A549 (cell line): Measurements from ENCODE around the gene MYRIP. TPM values are rescaled to one million over a fixed set of nuclear protein-coding genes. Genes with fewer than 3 reads are reported as not detected.

Source experiments
- ATAC-seq, 2 experiments: fragments of 200-7000 bp in 1 of 2; fragments of >200 bp in 1 of 2; cut with Nextera tagmentation in 1 of 2; cut with Tn5 transposase in 1 of 2; 3 replicates each; pipeline versions ENCODE4 v1.8.0 to v1.9.1; 2018 to 2020; ENCODE audit warnings: mild to moderate bottlenecking in 1 of 2, moderate library complexity in 1 of 2
- CTCF ChIA-PET: fragments of 300-600 bp; sonication (Branson Sonifier 250); formaldehyde crosslinking; extraction: SDS; loops from one replicate; lab custom pipeline; 2021; ENCODE audit warnings: antibody characterized with exemption, inconsistent platforms; lab: Yijun Ruan, JAX
- POLR2A ChIA-PET: fragments of 350-600 bp; formaldehyde crosslinking; extraction: SDS; loops from one replicate; lab custom pipeline; 2021; ENCODE audit warnings: antibody characterized with exemption, inconsistent platforms; lab: Yijun Ruan, JAX
- DNase-seq, 2 experiments: peaks; one replicate each; pipeline versions ENCODE4 v3.0.0 to v3.0.0-alpha.2; 2011 to 2016; ENCODE audit warnings: low read depth in 1 of 2, low spot score in 1 of 2
- FAIRE-seq: peaks from 2 replicates; lab custom pipeline; 2011; peaks lifted over from hg19 to GRCh38; lab: Jason Lieb, UNC
- H3K27ac ChIP-seq, 2 experiments: fragments of >200 bp; sonication (Bioruptor Twin); formaldehyde crosslinking; 3 replicates each; pipeline ENCODE4 v1.5.1; 2016 to 2017
- H3K4me1 ChIP-seq: fragments of >200 bp; sonication (Bioruptor Twin); formaldehyde crosslinking; 3 replicates; pipeline ENCODE4 v1.6.1; 2016
- H3K4me2 ChIP-seq: fragments of >200 bp; sonication (Bioruptor Twin); formaldehyde crosslinking; 3 replicates; pipeline ENCODE4 v1.6.1; 2016
- H3K4me3 ChIP-seq: fragments of >200 bp; sonication (Bioruptor Twin); formaldehyde crosslinking; 3 replicates; pipeline ENCODE4 v1.5.1; 2016
- H3K9me3 ChIP-seq: fragments of >200 bp; sonication (Bioruptor Twin); formaldehyde crosslinking; 3 replicates; pipeline ENCODE4 v1.6.1; 2016
- CBX8 ChIP-seq: fragments of 200-600 bp; sonication (generic); IDR thresholded peaks from 2 replicates; pipeline ENCODE4 v1.6.1; 2016
- CHD2 ChIP-seq: fragments of 150-350 bp; IDR thresholded peaks from 2 replicates; pipeline ENCODE4 v1.6.1; 2014; ENCODE audit warnings: low read length; ENCODE audit not compliant: partially characterized antibody
- CHD4 ChIP-seq: fragments of 200-600 bp; sonication (generic); IDR thresholded peaks from 2 replicates; pipeline ENCODE4 v1.6.1; 2016; ENCODE audit warnings: antibody characterized with exemption, mild to moderate bottlenecking, borderline replicate concordance
- EHMT2 ChIP-seq: fragments of 200-600 bp; sonication (generic); IDR thresholded peaks from 2 replicates; pipeline ENCODE4 v1.6.1; 2016; ENCODE audit warnings: antibody characterized with exemption, low read depth, mild to moderate bottlenecking, moderate library complexity
- FOSB ChIP-seq: fragments of 250-450 bp; sonication (Bioruptor Pico); IDR thresholded peaks from 2 replicates; pipeline ENCODE4 v1.5.0; 2020; ENCODE audit warnings: mild to moderate bottlenecking, moderate library complexity
- GATA3 ChIP-seq: IDR thresholded peaks from 2 replicates; pipeline ENCODE4 v1.6.1; 2012; ENCODE audit warnings: borderline replicate concordance
- HOXB13 ChIP-seq: fragments of 250-450 bp; sonication (Bioruptor Pico); IDR thresholded peaks from 2 replicates; pipeline ENCODE4 v1.5.0; 2020; ENCODE audit warnings: low read depth, mild to moderate bottlenecking, moderate library complexity
- JUN ChIP-seq, 2 experiments: fragments of >200 bp; sonication (Bioruptor Twin); formaldehyde crosslinking; IDR thresholded peaks; 2 replicates in 1 of 2; 3 replicates in 1 of 2; pipeline ENCODE4 v1.6.1; 2016 to 2017
- MAFK ChIP-seq: fragments of 450-650 bp; IDR thresholded peaks from 2 replicates; pipeline ENCODE4 v1.6.1; 2014; ENCODE audit not compliant: partially characterized antibody
- MYC ChIP-seq: IDR thresholded peaks from 2 replicates; pipeline ENCODE4 v1.6.1; 2012; ENCODE audit warnings: mild to moderate bottlenecking, inconsistent platforms, low read length, improper control_type of control experiment, borderline replicate concordance
- NPAS2 ChIP-seq: fragments of 250-450 bp; sonication (Bioruptor Pico); IDR thresholded peaks from 2 replicates; pipeline ENCODE4 v1.8.0; 2022; ENCODE audit warnings: mild to moderate bottlenecking, moderate library complexity, borderline replicate concordance
- POLR2A ChIP-seq: IDR thresholded peaks from 2 replicates; pipeline ENCODE4 v1.6.1; 2012; ENCODE audit warnings: mild to moderate bottlenecking, low read length
- POLR2AphosphoS2 ChIP-seq: conservative IDR thresholded peaks from 2 replicates; pipeline ENCODE4 v1.6.1; 2012; ENCODE audit warnings: low read length, improper control_type of control experiment, inconsistent platforms
- RARB ChIP-seq: fragments of 250-450 bp; sonication (Bioruptor Pico); IDR thresholded peaks from 2 replicates; pipeline ENCODE4 v1.8.0; 2021; ENCODE audit warnings: mild to moderate bottlenecking, moderate library complexity
- RFX5 ChIP-seq: fragments of 450-650 bp; IDR thresholded peaks from 2 replicates; pipeline ENCODE4 v1.7.1; 2014; ENCODE audit warnings: antibody characterized with exemption, mild to moderate bottlenecking, moderate library complexity
- TP53 ChIP-seq: fragments of 250-450 bp; sonication (Bioruptor Pico); IDR thresholded peaks from 2 replicates; pipeline ENCODE4 v1.5.0; 2021; ENCODE audit warnings: mild to moderate bottlenecking, moderate library complexity
- ZC3H11A ChIP-seq: fragments of 450-650 bp; IDR thresholded peaks from 2 replicates; pipeline ENCODE4 v1.6.1; 2014; ENCODE audit warnings: antibody characterized with exemption, mild to moderate bottlenecking
- ZFP36 ChIP-seq: fragments of 450-650 bp; IDR thresholded peaks from 2 replicates; pipeline ENCODE4 v1.6.1; 2014; ENCODE audit warnings: borderline replicate concordance; ENCODE audit not compliant: partially characterized antibody
- ZNF302 ChIP-seq: fragments of 250-450 bp; sonication (Bioruptor Pico); IDR thresholded peaks from 2 replicates; pipeline ENCODE4 v1.9.0; 2021; ENCODE audit warnings: inconsistent platforms, mild to moderate bottlenecking, moderate library complexity
- WGBS: methylation state at CpG from one replicate; pipeline ENCODE4 v1.1.6; 2017; ENCODE audit errors: missing lambda C conversion rate; 5-methylcytosine and 5-hydroxymethylcytosine counted together
- polyA plus RNA-seq, 4 experiments: library from polyadenylated mRNA; depleted of rRNA in 3 of 4; stranded (reverse); fragments of >200 nt; fragmentation: RNase III in 1 of 4; extraction: RNeasy Plus Mini Kit Qiagen cat#74134 plus additional on column Dnase treatment in 1 of 4; gene quantifications; 2 replicates in 3 of 4; 3 replicates in 1 of 4; pipeline ENCODE4 v1.2.3, GENCODE V29; 2011 to 2017
- TF ChIP-seq, protein P1 (sequence below): fragments of 250-450 bp; sonication (Bioruptor Pico); IDR thresholded peaks from 2 replicates; pipeline ENCODE4 v1.5.0; 2020; ENCODE audit warnings: low read depth, mild to moderate bottlenecking, moderate library complexity
- TF ChIP-seq, protein P2 (sequence below): fragments of >200 bp; sonication (Bioruptor Twin); formaldehyde crosslinking; IDR thresholded peaks from 2 replicates; pipeline ENCODE4 v1.6.1; 2016
- TF ChIP-seq, protein P3 (sequence below): fragments of >200 bp; sonication (Bioruptor Twin); formaldehyde crosslinking; IDR thresholded peaks from 3 replicates; pipeline ENCODE4 v1.6.1; 2016
- TF ChIP-seq, protein P4 (sequence below): IDR thresholded peaks from 2 replicates; pipeline ENCODE4 v1.6.1; 2012
- TF ChIP-seq, protein P5 (sequence below): fragments of >200 bp; sonication (Bioruptor Twin); formaldehyde crosslinking; IDR thresholded peaks from 3 replicates; pipeline ENCODE4 v1.5.1; 2016
- TF ChIP-seq, protein P6 (sequence below): fragments of 150-350 bp; IDR thresholded peaks from 2 replicates; pipeline ENCODE4 v1.6.1; 2014; ENCODE audit warnings: low read depth, mild to moderate bottlenecking, low read length
- TF ChIP-seq, protein P7 (sequence below): IDR thresholded peaks from 2 replicates; pipeline ENCODE4 v1.6.1; 2012; ENCODE audit warnings: low read depth, borderline replicate concordance

The MYRIP gene
- polyA plus RNA-seq, 2 of the 4 experiments (the other 2 are of a cell fraction), result not detected

DNA sequence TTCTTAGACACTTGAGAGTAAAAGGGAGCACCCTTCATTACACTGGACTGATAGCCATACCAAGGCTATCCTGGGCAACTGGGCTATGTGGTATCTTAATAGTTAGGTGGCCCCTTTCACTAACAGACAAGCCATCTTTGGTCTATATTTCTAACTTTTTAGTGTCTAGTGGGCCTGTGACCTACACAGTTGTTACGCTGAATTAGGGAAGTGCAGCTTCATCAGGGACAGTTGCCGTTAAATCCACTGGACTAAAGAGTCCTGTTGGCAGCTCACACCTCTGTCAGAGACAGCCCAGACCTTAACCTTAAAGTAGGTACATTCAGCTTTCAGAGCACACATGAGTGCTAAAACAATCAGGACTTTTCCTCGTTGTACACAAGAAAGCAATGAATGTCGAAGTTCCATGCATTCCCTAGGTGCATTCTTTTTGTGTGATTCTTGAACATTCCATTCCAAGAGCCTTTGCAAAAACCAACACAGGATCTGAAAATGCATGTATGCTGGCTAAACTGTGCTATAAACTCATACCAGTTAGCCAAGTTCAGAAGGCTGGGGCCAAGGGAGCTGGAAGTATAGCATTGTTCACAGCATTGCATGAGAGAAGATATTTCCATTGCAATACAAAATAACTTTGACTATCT lies 269.9 kb downstream of the MYRIP start:
- H3K4me3 ChIP-seq, result no peak overlapping the region
- 44% methylated on average over 4 of the region's 4 CpGs for WGBS
- ATAC-seq, result no peak
- CTCF ChIA-PET, result interaction anchor here (1.3 kb wide), 1 partner anchor 168 kb away, joined by 4 read pairs; no protein-coding TSS in a partner anchor
- no peak for DNase-seq
- no peak overlapping the region for H3K4me2 ChIP-seq
- H3K9me3 ChIP-seq, result no peaks in the 10 kb centered on the region
- no peaks in the 10 kb centered on the region for H3K4me1 ChIP-seq
- FAIRE-seq, result no peak
- no peak overlapping the region for H3K27ac ChIP-seq
- POLR2A ChIA-PET, result no interaction called here
- TF ChIP-seq, protein P1, sequence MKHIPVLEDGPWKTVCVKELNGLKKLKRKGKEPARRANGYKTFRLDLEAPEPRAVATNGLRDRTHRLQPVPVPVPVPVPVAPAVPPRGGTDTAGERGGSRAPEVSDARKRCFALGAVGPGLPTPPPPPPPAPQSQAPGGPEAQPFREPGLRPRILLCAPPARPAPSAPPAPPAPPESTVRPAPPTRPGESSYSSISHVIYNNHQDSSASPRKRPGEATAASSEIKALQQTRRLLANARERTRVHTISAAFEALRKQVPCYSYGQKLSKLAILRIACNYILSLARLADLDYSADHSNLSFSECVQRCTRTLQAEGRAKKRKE, result no peak
- TF ChIP-seq, protein P2, sequence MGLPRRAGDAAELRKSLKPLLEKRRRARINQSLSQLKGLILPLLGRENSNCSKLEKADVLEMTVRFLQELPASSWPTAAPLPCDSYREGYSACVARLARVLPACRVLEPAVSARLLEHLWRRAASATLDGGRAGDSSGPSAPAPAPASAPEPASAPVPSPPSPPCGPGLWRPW, result no peak
- TF ChIP-seq, protein P3, sequence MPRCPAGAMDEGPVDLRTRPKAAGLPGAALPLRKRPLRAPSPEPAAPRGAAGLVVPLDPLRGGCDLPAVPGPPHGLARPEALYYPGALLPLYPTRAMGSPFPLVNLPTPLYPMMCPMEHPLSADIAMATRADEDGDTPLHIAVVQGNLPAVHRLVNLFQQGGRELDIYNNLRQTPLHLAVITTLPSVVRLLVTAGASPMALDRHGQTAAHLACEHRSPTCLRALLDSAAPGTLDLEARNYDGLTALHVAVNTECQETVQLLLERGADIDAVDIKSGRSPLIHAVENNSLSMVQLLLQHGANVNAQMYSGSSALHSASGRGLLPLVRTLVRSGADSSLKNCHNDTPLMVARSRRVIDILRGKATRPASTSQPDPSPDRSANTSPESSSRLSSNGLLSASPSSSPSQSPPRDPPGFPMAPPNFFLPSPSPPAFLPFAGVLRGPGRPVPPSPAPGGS, result no peak
- TF ChIP-seq CHD2 (no peak), RFX5 (no peak), NPAS2 (CRISPR knock-in tag) (no peak), GATA3 (no peak), ZC3H11A (no peak), ZFP36 (no peak)
- TF ChIP-seq, protein P4, sequence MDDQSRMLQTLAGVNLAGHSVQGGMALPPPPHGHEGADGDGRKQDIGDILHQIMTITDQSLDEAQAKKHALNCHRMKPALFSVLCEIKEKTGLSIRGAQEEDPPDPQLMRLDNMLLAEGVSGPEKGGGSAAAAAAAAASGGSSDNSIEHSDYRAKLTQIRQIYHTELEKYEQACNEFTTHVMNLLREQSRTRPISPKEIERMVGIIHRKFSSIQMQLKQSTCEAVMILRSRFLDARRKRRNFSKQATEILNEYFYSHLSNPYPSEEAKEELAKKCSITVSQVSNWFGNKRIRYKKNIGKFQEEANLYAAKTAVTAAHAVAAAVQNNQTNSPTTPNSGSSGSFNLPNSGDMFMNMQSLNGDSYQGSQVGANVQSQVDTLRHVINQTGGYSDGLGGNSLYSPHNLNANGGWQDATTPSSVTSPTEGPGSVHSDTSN, result no peak
- TF ChIP-seq, all 56 proteins: peak for 0

DNA sequence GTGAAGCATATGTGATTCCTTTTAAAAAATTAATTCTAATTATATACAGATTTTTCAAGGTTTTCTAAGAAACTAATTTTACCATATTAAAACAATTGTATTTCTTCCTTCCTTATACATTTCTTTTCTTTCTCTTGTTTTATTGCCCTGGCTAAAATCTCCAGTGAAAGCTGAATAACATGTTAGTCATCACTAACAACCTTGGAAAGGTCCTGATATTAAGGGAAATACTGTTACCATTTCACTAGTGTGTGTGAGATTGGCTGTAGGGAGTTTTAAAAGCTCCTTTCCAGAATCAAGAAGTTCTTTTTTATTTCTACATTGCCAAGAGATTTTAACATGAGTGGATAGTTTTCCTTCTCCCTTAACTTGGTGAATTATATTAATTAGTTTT lies 270.4 kb downstream of the MYRIP start:
- POLR2A ChIA-PET, result no interaction called here
- no peak for FAIRE-seq

More for the DNA sequence above, 270.4 kb downstream of the MYRIP start:
- ATAC-seq, result no peak
- H3K4me2 ChIP-seq, result no peak overlapping the region
- TF ChIP-seq, protein P5, sequence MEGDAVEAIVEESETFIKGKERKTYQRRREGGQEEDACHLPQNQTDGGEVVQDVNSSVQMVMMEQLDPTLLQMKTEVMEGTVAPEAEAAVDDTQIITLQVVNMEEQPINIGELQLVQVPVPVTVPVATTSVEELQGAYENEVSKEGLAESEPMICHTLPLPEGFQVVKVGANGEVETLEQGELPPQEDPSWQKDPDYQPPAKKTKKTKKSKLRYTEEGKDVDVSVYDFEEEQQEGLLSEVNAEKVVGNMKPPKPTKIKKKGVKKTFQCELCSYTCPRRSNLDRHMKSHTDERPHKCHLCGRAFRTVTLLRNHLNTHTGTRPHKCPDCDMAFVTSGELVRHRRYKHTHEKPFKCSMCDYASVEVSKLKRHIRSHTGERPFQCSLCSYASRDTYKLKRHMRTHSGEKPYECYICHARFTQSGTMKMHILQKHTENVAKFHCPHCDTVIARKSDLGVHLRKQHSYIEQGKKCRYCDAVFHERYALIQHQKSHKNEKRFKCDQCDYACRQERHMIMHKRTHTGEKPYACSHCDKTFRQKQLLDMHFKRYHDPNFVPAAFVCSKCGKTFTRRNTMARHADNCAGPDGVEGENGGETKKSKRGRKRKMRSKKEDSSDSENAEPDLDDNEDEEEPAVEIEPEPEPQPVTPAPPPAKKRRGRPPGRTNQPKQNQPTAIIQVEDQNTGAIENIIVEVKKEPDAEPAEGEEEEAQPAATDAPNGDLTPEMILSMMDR, result no peak
- TF ChIP-seq ZFP36, result no peak
- TF ChIP-seq CBX8, result no peak
- TF ChIP-seq POLR2AphosphoS2, result no peak
- no peak for TF ChIP-seq MAFK
- TF ChIP-seq, protein P6, sequence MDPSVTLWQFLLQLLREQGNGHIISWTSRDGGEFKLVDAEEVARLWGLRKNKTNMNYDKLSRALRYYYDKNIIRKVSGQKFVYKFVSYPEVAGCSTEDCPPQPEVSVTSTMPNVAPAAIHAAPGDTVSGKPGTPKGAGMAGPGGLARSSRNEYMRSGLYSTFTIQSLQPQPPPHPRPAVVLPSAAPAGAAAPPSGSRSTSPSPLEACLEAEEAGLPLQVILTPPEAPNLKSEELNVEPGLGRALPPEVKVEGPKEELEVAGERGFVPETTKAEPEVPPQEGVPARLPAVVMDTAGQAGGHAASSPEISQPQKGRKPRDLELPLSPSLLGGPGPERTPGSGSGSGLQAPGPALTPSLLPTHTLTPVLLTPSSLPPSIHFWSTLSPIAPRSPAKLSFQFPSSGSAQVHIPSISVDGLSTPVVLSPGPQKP, result no peak
- TF ChIP-seq, protein P7, sequence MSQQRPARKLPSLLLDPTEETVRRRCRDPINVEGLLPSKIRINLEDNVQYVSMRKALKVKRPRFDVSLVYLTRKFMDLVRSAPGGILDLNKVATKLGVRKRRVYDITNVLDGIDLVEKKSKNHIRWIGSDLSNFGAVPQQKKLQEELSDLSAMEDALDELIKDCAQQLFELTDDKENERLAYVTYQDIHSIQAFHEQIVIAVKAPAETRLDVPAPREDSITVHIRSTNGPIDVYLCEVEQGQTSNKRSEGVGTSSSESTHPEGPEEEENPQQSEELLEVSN, result no peak
- TF ChIP-seq EHMT2, result no peak
- no peak for TF ChIP-seq FOSB (CRISPR knock-in tag)
- no peak for TF ChIP-seq TP53 (CRISPR knock-in tag)
- TF ChIP-seq POLR2A, result no peak
- no peak for TF ChIP-seq RARB (CRISPR knock-in tag)
- TF ChIP-seq JUN (IDR thresholded peaks at IDR 0.05), result no peak
- TF ChIP-seq, protein P1, result no peak
- TF ChIP-seq MYC, result no peak
- TF ChIP-seq CHD2, result no peak
- TF ChIP-seq CHD4, result no peak
- TF ChIP-seq HOXB13, result no peak
- TF ChIP-seq ZNF302 (CRISPR knock-in tag), result no peak
- CTCF ChIA-PET, result interaction anchor here (1.3 kb wide), 1 partner anchor 168 kb away, joined by 4 read pairs; no protein-coding TSS in a partner anchor
- H3K4me1 ChIP-seq, result no peaks in the 10 kb centered on the region
- no peak overlapping the region for H3K4me3 ChIP-seq
- DNase-seq, result no peak
- no peak overlapping the region for H3K27ac ChIP-seq
- H3K9me3 ChIP-seq, result no peaks in the 10 kb centered on the region
